ENCODE data around the gene OR10G2.

Gene OR10G2

DNA sequence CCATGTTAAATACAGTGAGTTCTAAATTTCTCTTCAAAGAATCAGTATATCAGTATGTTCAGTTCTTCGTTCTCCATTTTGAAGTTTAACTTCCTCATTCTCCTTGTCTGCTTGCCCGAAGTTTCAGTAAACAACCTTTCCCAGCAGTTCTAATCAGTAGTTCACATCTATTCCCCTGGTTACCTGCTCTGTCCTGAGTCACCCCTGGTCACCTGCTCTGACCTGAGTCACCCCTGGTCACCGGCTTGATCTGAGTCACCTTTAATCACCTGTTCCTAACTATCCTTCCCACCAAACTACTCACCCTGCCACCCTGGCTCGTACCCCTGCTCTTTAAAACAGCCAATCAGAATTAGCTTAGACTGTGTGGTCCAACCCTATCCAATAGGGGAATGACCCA is 45.4 kb downstream of the OR10G2 start:
- in situ Hi-C loops (cut with MboI; ENCODE audit: low sequenced_read_pairs), result no loop called here
